Daoy (cell line): ENCODE results near the gene COX7A1. TPM values are rescaled to one million over a fixed set of nuclear protein-coding genes. Genes with fewer than 3 reads are reported as not detected.
"Not testable (repeated sequence)": the region's sequence is repeated elsewhere in the genome, so short reads cannot be mapped to it uniquely, and the experiment has no call there.

ENCODE experiments used
- DNase-seq: peaks from one replicate; pipeline ENCODE4 v3.0.0-alpha.2; 2015; ENCODE audit warnings: low read depth
- total RNA-seq: library from RNA; depleted of rRNA; stranded (reverse); fragments of >200 nt; shearing (Covaris generic); gene quantifications from 2 replicates; pipeline ENCODE4 v1.2.3, GENCODE V29; 2014; rRNA removed

The COX7A1 gene
- total RNA-seq: not detected in 2 replicates

DNA sequence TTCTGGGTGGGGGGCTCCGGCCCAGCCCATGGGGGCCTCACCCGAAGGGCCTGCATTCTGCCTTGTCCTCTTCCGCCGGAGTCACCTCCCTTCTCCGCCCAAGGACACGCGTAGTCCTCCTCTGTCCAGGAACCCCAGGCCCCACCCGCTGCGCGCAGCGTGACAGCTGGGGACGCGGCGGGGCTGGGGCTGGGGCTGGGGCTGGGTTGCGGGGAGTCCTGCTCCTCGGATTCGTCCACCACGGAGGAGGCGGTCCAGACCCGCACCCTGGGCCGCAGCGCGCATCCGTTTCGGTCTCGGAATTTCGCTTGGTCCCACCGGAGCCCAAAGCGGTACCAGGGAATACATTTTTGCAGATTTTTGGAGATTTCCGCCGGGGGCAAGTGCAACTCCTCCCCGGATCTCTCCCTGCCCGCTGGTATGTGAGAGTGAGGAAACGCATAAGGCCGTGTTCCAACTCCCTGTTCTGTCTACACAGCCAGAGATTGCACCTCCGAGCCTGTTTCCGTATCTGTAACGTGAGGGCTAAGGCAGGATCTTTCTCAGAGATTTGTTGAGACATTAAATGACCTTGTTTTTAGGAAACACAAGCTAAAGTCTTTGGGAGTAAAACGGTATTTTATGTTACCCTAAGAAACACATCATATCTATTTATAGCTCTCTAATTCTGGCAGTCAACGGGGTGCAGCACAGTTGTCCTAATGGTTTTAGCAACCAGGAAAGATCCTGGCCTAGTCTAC lies at the start of gene COX7A1:
TSS of gene COX7A1 (minus strand) at position 96 of the 740 bp plus-strand sequence. CDS start at position 56, 40 bp downstream.
- no peak for DNase-seq

DNA sequence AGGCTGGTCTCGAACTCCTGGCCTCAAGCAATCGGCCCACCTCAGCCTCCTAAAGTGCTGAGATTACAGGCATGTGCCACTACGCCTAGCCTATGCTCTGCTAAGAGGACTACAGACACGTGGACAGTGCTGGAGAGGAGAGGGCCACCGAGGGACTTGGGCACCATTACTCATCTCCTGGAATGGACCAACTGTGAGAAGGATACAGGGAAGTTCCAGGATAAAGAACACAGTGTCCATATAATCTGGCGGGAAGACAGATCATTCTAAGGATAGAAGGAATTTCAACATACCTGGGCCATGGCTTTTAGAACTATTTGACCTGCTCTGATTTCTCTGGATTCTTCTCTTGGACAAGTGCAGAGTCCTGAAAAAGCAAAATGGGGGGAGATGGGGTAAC lies 49.4 kb upstream of the COX7A1 start:
- DNase-seq: no peak

DNA sequence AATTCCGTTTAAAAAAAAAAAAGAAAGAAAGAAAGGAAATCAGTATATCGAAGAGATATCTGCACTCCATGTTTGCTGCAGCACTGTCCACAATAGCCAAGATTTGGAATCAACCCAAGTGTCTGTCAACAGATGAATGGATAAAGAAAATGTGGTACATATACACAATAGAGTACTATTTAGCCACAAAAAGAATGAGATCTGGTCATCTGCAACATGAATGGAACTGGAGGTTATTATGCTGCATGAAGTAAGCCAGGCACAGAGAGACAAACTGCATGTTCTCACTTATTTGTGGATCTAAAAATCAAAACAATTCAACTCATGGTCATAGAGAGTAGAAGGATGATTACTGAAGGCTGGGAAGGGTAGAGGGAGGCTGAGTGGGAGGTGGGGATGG lies 45.9 kb upstream of the COX7A1 start:
- no peak for DNase-seq

- no peak for DNase-seq
Measured at GRCh38 chr19:36196249-36196648, 44.0 kb upstream of the COX7A1 start.

- DNase-seq: not testable (repeated sequence)
Measured at GRCh38 chr19:36186722-36187121, 34.5 kb upstream of the COX7A1 start.

DNA sequence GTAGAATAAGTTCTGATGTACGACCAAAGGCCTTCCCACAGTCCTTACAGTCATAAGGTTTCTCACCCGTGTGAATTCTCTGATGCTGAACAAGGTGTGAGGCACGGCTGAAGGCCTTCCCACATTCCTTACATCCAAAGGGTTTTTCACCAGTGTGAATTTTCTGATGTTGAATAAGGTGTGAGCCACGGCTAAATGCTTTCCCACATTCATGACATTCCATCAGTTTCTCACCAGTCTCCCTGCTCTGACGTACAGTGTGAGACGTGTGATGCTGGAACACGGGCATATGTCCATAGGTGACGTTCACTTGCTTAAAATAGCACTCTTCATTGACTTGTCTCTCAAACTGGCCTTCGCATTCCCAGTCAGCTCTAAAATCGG lies 31.0 kb upstream of the COX7A1 start:
- no peak for DNase-seq

GRCh38 chr19:36182612-36183244 lies 30.5 kb upstream of the COX7A1 start:
- peak; percentile 59 for DNase-seq

- DNase-seq: not testable (repeated sequence)
Measured at GRCh38 chr19:36179077-36179476, 26.8 kb upstream of the COX7A1 start.

GRCh38 chr19:36173846-36174245 lies 21.6 kb upstream of the COX7A1 start:
- not testable (repeated sequence) for DNase-seq

DNA sequence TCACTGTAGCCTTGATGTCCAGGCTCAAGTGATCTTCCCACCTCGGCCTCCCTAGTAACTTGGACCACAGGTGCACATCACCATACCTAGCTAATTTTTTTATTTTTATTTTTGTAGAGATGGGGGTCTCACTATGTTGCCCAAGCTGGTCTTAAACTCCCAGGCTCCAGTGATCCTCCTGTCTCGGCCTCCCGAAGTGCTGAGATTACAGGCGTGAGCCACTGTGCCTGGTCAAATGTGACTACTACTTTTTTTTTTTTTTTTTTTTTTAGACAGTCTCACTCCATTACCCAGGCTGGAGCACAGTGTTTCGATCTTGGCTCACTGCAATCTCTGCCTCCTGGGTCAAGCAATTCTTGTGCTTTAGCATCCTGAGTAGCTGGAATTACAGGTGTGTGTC lies 20.6 kb upstream of the COX7A1 start:
- no peak for DNase-seq

DNA sequence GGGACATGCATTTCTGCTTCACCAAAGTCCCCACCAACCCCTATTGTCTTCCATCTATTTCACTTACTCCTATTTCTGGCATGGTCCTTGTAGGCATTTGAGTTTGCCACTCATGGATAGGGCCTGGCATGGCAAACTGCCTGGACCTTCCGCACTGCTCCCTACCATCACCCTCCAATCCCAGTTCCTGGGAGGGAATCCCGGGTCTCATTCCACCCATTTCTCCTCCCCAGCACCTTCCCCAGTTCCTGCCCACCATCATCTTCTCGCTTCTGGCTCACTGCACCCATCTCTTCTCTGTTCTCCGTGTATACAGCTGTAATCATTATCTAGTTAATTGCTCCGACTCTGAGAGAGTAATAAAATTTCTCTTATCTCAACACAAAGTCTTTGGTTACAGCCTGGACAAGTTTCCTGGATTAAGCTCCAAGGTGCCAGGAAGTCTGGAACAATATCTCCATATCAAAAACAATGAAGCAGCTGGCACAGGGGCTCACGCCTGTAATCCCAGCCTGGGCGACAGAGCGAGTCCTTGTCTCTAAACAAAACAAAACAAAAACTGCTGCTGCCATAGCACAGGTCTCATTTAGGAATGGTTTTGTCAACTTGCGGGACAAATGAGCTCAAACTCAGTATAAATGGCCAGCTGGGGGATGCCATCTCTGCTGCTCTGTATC lies 17.0 kb upstream of the COX7A1 start:
- DNase-seq: no peak

DNA sequence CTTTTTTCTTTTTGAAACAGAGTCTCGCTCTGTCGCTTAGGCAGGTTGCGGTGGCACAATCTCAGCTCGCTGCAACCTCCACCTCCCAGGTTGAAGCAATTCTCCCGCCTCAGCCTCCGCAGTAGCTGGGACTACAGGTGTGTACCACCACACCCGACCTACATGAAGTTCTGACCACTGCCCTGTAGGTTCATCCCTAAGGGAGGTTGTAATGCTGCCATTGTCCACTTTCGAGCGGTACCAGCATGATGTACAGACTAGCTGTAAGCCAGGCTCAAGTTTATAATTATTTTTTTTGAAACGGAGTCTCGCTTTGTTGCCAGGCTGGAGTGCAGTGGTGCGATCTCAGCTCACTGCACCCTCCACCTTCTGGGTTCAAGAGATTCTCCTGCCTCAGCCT lies 11.6 kb upstream of the COX7A1 start:
- no peak for DNase-seq

DNA sequence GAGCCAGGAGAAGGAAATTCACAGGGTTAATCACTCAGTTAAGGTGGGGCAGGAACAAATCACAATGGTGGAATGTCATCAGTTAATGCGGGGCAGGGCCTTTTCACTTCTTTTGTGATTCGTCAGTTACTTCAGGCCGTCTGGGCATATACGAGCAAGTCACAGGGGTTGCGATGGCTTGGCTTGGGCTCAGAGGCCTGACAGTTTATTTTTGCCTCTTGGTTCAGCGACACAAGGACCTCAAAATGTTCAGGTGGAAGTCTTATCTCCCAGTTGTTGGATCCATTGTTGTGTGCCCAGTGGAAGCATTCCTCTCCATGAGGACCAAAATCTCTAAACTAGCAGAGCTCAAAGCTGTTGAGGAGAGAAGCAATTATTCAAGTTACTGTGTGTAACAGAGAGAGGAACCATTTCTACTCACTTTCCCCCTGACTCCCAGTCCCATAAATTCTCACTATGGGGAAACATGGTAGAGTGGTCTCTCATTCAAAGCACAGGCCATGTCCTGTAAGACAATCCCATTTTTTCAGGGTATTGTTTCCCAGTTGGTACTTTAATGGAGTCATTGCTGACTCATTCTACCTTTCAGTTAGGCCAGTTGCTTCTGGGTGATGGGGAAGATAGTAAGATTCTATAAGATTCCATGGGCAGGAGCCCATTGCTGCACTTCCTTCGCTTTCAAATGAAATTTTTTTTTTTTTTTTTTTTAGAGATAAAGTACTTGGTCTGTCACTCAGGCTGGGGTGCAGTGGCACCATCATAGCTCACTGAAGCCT lies 8.8 kb upstream of the COX7A1 start:
- DNase-seq: no peak

GRCh38 chr19:36153126-36153525 lies 879 bp upstream of the COX7A1 start:
- no peak for DNase-seq

GRCh38 chr19:36152019-36152351 lies 262 bp downstream of the COX7A1 start:
- DNase-seq: no peak

DNA sequence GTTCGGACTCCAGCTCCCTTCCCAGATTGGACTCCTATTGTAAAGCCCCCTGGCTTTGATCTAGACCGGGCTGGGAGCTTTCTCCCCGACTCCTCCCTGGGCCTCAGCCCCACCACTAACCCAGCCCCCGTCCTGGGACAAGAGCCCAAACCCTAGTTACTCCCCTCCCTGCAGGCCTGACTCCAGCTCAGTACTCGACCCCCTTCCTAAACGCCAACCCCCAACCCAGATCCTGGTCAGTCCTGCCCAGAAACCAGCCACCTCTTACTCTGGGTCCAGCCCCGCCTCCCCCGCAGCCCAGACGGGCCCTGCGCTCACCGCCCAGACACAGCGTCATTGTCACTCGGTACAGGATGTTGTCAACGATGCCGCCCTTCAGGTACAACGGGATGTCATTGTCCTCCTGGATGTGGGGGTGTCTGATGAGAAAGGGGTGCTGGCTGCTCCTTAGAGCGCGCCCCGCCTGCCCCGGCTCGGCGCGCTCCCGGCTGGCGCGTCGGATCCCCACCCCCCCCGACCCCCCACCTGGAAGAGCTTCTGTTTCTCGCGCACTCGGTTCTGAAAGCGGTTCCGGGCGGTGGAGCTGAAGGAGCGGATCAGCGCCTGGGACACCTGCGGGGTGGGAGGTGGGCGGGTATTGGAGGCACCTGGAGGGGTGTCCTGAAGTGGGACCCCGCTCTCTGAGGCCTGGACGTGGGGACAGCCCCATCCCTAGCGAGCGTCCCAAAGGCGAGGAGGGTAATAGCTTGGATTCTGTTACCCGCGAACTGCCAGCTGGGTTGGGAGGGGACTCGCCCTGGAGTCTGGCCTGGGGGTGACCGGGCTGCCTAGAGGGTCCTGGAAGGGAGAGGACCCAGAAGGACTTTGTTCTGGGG lies 866 bp downstream of the COX7A1 start:
- no peak for DNase-seq

DNA sequence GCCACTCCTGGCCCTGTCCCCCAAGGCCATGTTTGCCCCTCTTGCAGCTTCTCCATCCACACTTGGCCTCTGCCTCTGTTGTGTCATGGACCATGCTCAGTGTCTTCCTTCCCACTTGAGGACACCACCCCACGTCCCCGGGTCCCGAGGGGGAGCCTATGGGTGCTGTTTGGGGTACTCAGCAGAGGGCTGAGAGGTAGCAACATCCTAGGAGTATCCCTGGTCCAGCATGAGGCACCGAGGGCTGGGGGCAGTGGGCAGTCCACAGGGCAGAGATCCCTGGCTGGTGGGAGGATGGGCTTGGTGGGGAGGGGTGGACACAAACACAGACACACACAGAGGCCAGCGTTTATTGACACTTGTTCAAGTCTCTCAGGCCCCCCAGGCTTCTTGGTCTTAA lies 1.7 kb downstream of the COX7A1 start:
- DNase-seq: no peak

DNA sequence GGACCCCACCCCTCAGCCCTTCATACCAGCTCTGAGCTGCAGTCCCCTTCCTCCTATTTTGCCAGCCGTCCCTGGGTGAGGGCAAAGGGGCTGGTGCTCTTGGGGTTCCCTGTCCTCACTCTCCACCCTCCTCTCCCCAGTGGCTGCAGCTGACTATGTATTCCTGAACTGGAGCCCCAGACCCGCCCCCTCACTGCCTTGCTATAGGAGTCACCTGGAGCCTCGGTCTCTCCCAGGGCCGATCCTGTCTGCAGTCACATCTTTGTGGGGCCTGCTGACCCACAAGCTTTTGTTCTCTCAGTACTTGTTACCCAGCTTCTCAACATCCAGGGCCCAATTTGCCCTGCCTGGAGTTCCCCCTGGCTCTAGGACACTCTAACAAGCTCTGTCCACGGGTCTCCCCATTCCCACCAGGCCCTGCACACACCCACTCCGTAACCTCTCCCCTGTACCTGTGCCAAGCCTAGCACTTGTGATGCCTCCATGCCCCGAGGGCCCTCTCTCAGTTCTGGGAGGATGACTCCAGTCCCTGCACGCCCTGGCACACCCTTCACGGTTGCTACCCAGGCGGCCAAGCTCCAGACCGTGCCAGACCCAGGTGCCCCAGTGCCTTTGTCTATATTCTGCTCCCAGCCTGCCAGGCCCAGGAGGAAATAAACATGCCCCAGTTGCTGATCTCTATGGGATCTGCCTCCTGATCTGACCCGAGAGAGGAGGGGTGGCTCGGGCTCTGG lies 2.4 kb downstream of the COX7A1 start:
- no peak for DNase-seq

- no peak for DNase-seq
Measured at GRCh38 chr19:36144624-36145023, 7.6 kb downstream of the COX7A1 start.

- no peak for DNase-seq
Measured at GRCh38 chr19:36142496-36142895, 9.8 kb downstream of the COX7A1 start.

- no peak for DNase-seq
Measured at GRCh38 chr19:36142046-36142445, 10.2 kb downstream of the COX7A1 start.
